ENCODE results near the gene NUAK2.

DNA sequence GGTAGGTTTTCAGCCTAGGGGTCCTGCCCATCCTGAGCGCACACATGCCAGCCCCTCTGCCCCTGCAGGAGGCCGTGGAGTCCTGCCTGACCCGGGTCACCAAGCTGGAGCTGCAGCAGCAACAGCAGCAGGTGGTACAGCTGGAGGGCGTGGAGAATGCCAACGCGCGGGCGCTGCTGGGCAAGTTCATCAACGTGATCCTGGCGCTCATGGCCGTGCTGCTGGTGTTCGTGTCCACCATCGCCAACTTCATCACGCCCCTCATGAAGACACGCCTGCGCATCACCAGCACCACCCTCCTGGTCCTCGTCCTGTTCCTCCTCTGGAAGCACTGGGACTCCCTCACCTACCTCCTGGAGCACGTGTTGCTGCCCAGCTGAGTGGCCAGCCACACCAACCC, 49.8 kb downstream of the NUAK2 start:
- TF ChIP-seq CTCF (IDR thresholded peaks at IDR 0.05) (no peak), EP300 (IDR thresholded peaks at IDR 0.05) (no peak), POLR2AphosphoS5 (IDR thresholded peaks at IDR 0.05) (no peak)
